GM12891 (cell line): ENCODE results near the gene SYPL2.

Experiments used
- POLR2A ChIP-seq: IDR thresholded peaks from 2 replicates; pipeline ENCODE4 v1.6.1; 2011; ENCODE audit warnings: low read depth, low read length, control low read depth
- POLR2AphosphoS5 ChIP-seq: IDR thresholded peaks from 2 replicates; pipeline ENCODE4 v1.6.1; 2011; ENCODE audit warnings: low read depth, low read length, control low read depth

GRCh38 chr1:109503935-109504334 is 37.6 kb downstream of the SYPL2 start:
- TF ChIP-seq POLR2A (no peak), POLR2AphosphoS5 (no peak)
